SK-N-SH treated with all-trans-retinoic acid at 6 μM for 48 hours (cell line): ENCODE results near the gene COL4A1.

Source experiments
- ATAC-seq: fragments of 200-7000 bp; cut with Tn5 transposase; 3 replicates; pipeline ENCODE4 v1.9.1; 2020; ENCODE audit warnings: mild to moderate bottlenecking, moderate library complexity
- ARNTL ChIP-seq: fragments of 450-650 bp; formaldehyde crosslinking; IDR thresholded peaks from 2 replicates; pipeline ENCODE4 v1.5.0; 2020; ENCODE audit warnings: low read depth, mild to moderate bottlenecking, moderate library complexity, borderline replicate concordance
- BACH2 ChIP-seq: fragments of 250-450 bp; sonication (Bioruptor Pico); IDR thresholded peaks from 2 replicates; pipeline ENCODE4 v1.9.0; 2021; ENCODE audit warnings: mild to moderate bottlenecking, borderline replicate concordance
- CREB5 ChIP-seq: fragments of 250-450 bp; sonication (Bioruptor Pico); IDR thresholded peaks from 2 replicates; pipeline ENCODE4 v1.5.1; 2020; ENCODE audit warnings: low read depth, mild to moderate bottlenecking, moderate library complexity
- CSDC2 ChIP-seq: fragments of 250-450 bp; sonication (Bioruptor Pico); IDR thresholded peaks from 2 replicates; pipeline ENCODE4 v1.5.0; 2020; ENCODE audit warnings: mild to moderate bottlenecking, moderate library complexity
- CSRNP3 ChIP-seq: fragments of 250-450 bp; sonication (Bioruptor Pico); IDR thresholded peaks from 2 replicates; pipeline ENCODE4 v1.5.1; 2021; ENCODE audit warnings: mild to moderate bottlenecking, moderate library complexity
- ESRRG ChIP-seq: fragments of 250-450 bp; sonication (Bioruptor Pico); IDR thresholded peaks from 2 replicates; pipeline ENCODE4 v1.6.1; 2021; ENCODE audit warnings: mild to moderate bottlenecking
- GLIS3 ChIP-seq: fragments of 250-450 bp; sonication (Bioruptor Pico); IDR thresholded peaks from 2 replicates; pipeline ENCODE4 v1.5.0; 2020; ENCODE audit warnings: mild to moderate bottlenecking, moderate library complexity
- ISL1 ChIP-seq: fragments of 250-450 bp; sonication (Bioruptor Pico); IDR thresholded peaks from 2 replicates; pipeline ENCODE4 v2.1.2; 2022; ENCODE audit warnings: mild to moderate bottlenecking, moderate library complexity
- OSR1 ChIP-seq: fragments of 250-450 bp; sonication (Bioruptor Pico); IDR thresholded peaks from 2 replicates; pipeline ENCODE4 v1.8.0; 2022; ENCODE audit warnings: moderate library complexity, mild to moderate bottlenecking, inconsistent platforms
- PATZ1 ChIP-seq: fragments of 250-450 bp; sonication (Bioruptor Pico); IDR thresholded peaks from 2 replicates; pipeline ENCODE4 v1.8.0; 2020; ENCODE audit warnings: mild to moderate bottlenecking, moderate library complexity, borderline replicate concordance
- POU6F1 ChIP-seq: fragments of 250-450 bp; sonication (Bioruptor Pico); IDR thresholded peaks from 2 replicates; pipeline ENCODE4 v1.8.0; 2021; ENCODE audit warnings: low read depth, mild to moderate bottlenecking, moderate library complexity, borderline replicate concordance
- PPARA ChIP-seq: fragments of 250-450 bp; sonication (Bioruptor Pico); IDR thresholded peaks from 2 replicates; pipeline ENCODE4 v1.5.0; 2020; ENCODE audit warnings: mild to moderate bottlenecking, borderline replicate concordance
- RARB ChIP-seq: fragments of 250-450 bp; sonication (Bioruptor Pico); IDR thresholded peaks from 2 replicates; pipeline ENCODE4 v1.8.0; 2021; ENCODE audit warnings: mild to moderate bottlenecking, moderate library complexity
- SNAI2 ChIP-seq: fragments of 250-450 bp; sonication (Bioruptor Pico); IDR thresholded peaks from 2 replicates; pipeline ENCODE4 v1.5.0; 2020; ENCODE audit warnings: mild to moderate bottlenecking, moderate library complexity
- TCF4 ChIP-seq: fragments of 250-450 bp; sonication (Bioruptor Pico); IDR thresholded peaks from 2 replicates; pipeline ENCODE4 v1.8.0; 2021; ENCODE audit warnings: mild to moderate bottlenecking, moderate library complexity, borderline replicate concordance
- ZC3H10 ChIP-seq: fragments of 250-450 bp; sonication (Bioruptor Pico); IDR thresholded peaks from 2 replicates; pipeline ENCODE4 v1.5.1; 2021; ENCODE audit warnings: mild to moderate bottlenecking, moderate library complexity
- ZFP3 ChIP-seq: fragments of 250-450 bp; sonication (Bioruptor Pico); IDR thresholded peaks from 2 replicates; pipeline ENCODE4 v1.5.0; 2020; ENCODE audit warnings: mild to moderate bottlenecking, moderate library complexity
- ZNF565 ChIP-seq: fragments of 450-650 bp; formaldehyde crosslinking; conservative IDR thresholded peaks from 2 replicates; pipeline ENCODE4 v1.5.0; 2020; ENCODE audit warnings: low read depth, mild to moderate bottlenecking, moderate library complexity
- ZNF70 ChIP-seq: fragments of 450-650 bp; formaldehyde crosslinking; IDR thresholded peaks from 2 replicates; pipeline ENCODE4 v1.5.0; 2020; ENCODE audit warnings: mild to moderate bottlenecking, moderate library complexity
- ZNF8 ChIP-seq: fragments of 450-650 bp; formaldehyde crosslinking; IDR thresholded peaks from 2 replicates; pipeline ENCODE4 v1.5.0; 2020; ENCODE audit warnings: mild to moderate bottlenecking, moderate library complexity

COL4A1 gene

GRCh38 chr13:110279684-110280083 lies 27.3 kb downstream of the COL4A1 start (continued):
- TF ChIP-seq POU6F1 (CRISPR knock-in tag) (no peak), TCF4 (CRISPR knock-in tag) (no peak), ZNF70 (CRISPR knock-in tag) (no peak), SNAI2 (CRISPR knock-in tag) (no peak)

GRCh38 chr13:110278859-110279258 lies 28.1 kb downstream of the COL4A1 start:
- no peak for ATAC-seq
- TF ChIP-seq OSR1 (CRISPR knock-in tag) (no peak), SNAI2 (CRISPR knock-in tag) (no peak), ZNF565 (CRISPR knock-in tag) (no peak), BACH2 (CRISPR knock-in tag) (no peak), ZFP3 (CRISPR knock-in tag) (no peak), ZC3H10 (no peak), PPARA (CRISPR knock-in tag) (no peak), ESRRG (no peak), TCF4 (CRISPR knock-in tag) (no peak), RARB (CRISPR knock-in tag) (no peak), CREB5 (CRISPR knock-in tag) (no peak), CSDC2 (CRISPR knock-in tag) (no peak)

- ATAC-seq = no peak
- no peak for TF ChIP-seq CSDC2 (CRISPR knock-in tag)
- no peak for TF ChIP-seq ZFP3 (CRISPR knock-in tag)
- TF ChIP-seq RARB (CRISPR knock-in tag) = no peak
- no peak for TF ChIP-seq CREB5 (CRISPR knock-in tag)
- no peak for TF ChIP-seq ISL1 (CRISPR knock-in tag)
- TF ChIP-seq GLIS3 (CRISPR knock-in tag) = no peak
- TF ChIP-seq ARNTL = no peak
- no peak for TF ChIP-seq CSRNP3
- TF ChIP-seq PATZ1 (CRISPR knock-in tag) = no peak
- no peak for TF ChIP-seq PPARA (CRISPR knock-in tag)
- TF ChIP-seq ZNF8 (CRISPR knock-in tag) = no peak
- TF ChIP-seq TCF4 (CRISPR knock-in tag) = no peak
- TF ChIP-seq POU6F1 (CRISPR knock-in tag) = no peak
- no peak for TF ChIP-seq ZNF565 (CRISPR knock-in tag)
- TF ChIP-seq ZC3H10 = no peak
- TF ChIP-seq ZNF70 (CRISPR knock-in tag) = no peak
- no peak for TF ChIP-seq BACH2 (CRISPR knock-in tag)
These were observed 29.5 kb downstream of the COL4A1 start for GRCh38 chr13:110277357-110277975.
